GM12872 (cell line): Measurements from ENCODE around the gene RASGRP4.

ENCODE experiments used
- TF ChIP-seq, protein P1 (sequence below): IDR thresholded peaks from 3 replicates; pipeline ENCODE4 v1.5.1; 2011; ENCODE audit warnings: low read depth, mild to moderate bottlenecking, low read length, moderate library complexity; ENCODE audit not compliant: insufficient read depth

The RASGRP4 gene

DNA sequence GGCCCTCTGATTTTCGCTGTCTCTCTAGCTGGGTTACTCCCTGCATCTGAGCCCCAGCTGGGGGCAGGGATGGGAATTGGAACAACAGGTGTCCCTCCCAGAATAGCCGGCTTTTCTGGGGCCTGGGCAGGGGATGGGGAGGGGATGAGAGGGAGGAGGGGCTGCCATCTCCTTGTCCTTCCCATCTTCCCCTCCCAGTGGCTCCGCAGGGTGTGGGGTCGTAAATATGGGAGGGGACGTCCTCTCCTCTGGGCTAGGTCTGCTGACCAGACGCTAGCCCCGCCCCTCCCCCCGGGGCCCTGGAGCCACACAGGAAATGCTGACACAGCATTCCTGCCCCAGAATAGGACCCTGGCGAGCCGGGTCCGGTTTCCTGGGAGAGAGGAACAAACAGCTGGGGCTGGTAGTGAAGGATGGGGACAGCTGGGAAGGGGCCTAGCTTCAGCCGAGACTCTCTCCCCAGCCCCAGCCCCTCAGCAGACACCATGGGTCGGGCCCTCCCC lies 8.6 kb upstream of the RASGRP4 start:
- TF ChIP-seq, protein P1, sequence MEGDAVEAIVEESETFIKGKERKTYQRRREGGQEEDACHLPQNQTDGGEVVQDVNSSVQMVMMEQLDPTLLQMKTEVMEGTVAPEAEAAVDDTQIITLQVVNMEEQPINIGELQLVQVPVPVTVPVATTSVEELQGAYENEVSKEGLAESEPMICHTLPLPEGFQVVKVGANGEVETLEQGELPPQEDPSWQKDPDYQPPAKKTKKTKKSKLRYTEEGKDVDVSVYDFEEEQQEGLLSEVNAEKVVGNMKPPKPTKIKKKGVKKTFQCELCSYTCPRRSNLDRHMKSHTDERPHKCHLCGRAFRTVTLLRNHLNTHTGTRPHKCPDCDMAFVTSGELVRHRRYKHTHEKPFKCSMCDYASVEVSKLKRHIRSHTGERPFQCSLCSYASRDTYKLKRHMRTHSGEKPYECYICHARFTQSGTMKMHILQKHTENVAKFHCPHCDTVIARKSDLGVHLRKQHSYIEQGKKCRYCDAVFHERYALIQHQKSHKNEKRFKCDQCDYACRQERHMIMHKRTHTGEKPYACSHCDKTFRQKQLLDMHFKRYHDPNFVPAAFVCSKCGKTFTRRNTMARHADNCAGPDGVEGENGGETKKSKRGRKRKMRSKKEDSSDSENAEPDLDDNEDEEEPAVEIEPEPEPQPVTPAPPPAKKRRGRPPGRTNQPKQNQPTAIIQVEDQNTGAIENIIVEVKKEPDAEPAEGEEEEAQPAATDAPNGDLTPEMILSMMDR = no peak

DNA sequence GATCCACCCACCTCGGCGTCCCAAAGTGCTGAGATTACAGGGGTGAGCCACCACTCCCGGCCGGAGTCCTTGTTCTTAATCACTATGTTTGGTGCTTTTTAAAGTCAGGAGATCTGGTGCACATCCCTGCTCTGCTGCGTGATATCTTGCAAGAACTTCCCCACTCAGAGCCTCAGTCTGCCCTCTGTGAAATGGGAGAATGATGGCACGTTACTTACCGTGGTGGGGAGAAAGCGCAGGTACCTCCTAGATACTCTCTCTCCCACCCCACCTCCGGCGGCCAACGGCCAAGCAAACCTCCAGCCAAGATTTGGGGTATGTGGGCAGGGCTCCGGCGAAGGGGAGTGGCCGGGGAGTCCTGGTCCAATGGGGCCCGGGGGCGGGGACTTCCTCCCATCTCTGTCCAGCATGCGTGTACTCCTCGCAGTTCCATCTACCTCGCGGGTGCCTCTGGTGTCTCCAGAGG lies 7.3 kb upstream of the RASGRP4 start, which contains the start of gene RYR1:
RYR1 (plus strand) TSS at position 424 of the 466 bp plus-strand sequence. CDS start 139 bp downstream, outside the sequence.
- TF ChIP-seq, protein P1 = no peak

DNA sequence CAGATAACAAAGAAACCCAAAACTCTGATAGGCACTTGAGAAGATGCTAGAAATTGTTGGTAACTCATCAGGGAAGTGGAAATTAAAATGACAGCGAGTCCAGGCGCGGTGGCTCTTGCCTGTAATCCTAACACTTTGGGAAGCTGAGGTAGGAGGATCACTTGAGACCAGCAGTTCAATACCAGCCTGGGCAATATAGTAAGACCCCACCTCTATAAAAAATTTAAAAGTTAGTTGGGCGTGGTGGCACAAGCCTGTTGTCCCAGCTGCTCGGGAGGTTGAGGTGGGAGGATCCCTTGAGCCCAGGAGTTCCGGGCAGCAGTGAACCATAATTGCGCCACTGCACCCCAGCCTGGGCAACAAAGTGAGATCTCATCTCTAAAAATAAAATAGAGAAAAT lies 4.9 kb upstream of the RASGRP4 start:
- TF ChIP-seq, protein P1 = no peak

DNA sequence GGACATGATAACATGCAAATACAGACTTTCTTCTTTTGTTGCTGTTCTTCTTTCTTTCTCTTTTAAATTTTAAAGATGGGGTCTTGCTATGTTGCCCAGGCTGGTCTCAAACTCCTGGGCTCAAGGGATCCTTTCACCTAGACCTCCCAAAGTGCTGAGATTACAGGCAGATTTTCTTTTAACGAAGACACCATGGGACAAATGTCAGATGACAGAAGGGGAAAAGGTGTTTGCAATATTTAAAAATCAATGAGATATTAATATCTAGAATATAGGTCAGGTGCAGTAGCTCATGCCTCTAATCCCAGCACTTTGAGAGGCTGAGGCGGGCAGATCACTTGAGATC lies 3.8 kb upstream of the RASGRP4 start:
- TF ChIP-seq, protein P1 = no peak

DNA sequence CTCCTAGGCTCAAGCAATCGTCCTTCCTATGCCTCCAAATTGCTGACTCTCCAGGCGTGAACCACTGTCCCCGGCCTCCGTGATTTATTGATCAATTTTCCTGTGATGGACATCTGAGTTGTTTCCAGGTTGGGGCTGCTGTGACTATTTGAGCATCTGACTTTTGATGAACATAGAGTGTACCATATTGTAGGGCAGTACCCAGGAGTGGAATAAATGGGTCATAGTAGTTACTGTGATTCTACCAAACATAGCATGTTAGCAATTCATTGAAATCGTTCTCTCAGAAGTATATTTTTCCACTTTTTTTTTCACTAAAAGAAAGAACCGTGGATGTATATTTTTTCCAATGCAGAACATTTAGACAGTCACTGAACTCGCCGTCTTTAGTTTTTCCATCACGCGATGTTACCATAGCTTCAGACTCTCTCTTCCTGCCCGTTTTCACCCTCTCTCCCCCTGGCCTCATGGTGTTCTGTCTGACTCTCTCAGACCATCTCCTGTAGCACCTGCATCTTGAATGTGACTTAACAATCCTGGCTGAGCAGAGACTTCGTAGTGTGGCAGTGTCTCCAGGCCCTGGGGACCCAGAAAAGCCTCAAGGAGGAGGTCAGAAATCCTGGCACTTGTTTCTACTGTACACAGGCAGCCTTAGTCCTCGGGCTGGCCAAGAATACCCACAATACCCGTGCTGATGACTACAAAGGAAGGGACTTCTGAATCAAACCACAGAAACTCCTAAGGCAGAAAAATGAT lies 3.2 kb upstream of the RASGRP4 start:
- TF ChIP-seq, protein P1 = no peak

DNA sequence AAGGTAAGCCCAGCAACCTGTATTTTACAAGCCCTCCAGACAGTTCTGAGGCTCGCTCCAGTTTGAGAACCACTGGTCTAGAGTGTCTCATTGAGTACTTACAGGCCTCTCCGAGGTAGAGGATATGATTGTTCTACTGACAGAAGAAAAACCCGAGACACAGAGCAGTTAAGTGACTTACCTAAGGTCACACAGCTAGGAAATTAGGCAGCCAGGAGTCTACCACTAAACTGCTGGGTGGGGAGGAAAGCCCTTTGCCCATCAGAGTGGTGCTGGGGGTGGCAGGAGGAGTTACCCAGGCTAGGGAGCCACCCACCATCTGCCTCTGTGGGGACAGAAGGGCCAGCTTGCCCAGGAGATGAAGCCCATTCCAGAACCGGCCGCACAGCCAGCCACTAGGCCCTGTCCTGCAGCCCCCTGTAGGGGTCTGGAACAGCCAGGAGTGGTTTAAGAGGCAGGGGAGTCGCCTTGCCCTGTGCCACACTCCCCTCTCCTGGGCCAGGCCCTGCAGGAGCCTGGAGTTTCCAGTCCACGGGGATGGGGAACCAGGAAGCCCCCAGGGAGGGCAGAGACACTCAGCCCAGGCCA lies 703 bp downstream of the RASGRP4 start:
- TF ChIP-seq, protein P1 = no peak

DNA sequence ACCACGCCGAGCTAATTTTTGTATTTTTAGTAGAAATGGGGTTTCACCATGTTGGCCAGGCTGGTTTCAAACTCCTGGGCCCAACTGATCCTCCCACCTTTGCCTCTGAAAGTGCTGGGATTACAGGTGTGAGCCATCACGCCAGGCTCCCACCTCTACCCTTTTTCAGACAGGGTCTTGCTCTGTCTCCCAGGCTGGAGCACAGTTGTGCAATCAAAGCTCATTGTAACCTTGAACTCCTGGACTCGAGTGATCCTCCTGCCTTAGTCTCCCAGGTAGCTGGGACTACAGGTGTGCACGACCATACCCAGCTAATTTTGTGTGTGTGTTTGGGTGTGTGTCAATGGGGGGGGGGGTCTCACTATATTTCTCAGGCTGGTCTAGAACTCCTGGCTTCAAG lies 1.7 kb downstream of the RASGRP4 start:
- TF ChIP-seq, protein P1 = no peak
